ENCODE measurements around the gene OR6J1.
"Not testable (repeated sequence)": the region's sequence is repeated elsewhere in the genome, so short reads cannot be mapped to it uniquely, and the experiment has no call there.

The OR6J1 gene

GRCh38 chr14:22587677-22588422, 56.3 kb downstream of the OR6J1 start:
- H3K27ac ChIP-seq (ENCODE audit: extremely low read depth, low read depth, low read length); H3K4me1 ChIP-seq (ENCODE audit: control insufficient read depth, insufficient read depth, low read length); H3K9me3 ChIP-seq (ENCODE audit: control insufficient read depth, insufficient read depth, low read depth, low read length): not testable (repeated sequence)
- 0 out of 2 replicates have a peak, but pooled peaks have one; percentile 18 for TF ChIP-seq ZNF747 (tag by site-specific recombination; IDR thresholded peaks at IDR 0.05)
- CTCF ChIA-PET = interaction anchor here (0.6 to 2.8 kb wide), 4 partner anchors 11 to 266 kb away, joined by 3 to 10 read pairs (median 4); no protein-coding TSS in a partner anchor
- Histone ChIP-seq H3K4me3 (ENCODE audit: low read depth, low read length) (peak overlapping the region; percentile 87), H3K36me3 (ENCODE audit: control insufficient read depth in 2 of 2, insufficient read depth in 1 of 2, low read length in 2 of 2) (peaks cover 0 to 13% of the 10 kb centered on the region in 2 experiments; a peak in 2 of 3 replicates)
- POLR2A ChIA-PET = interaction anchor here (0.5 to 0.7 kb wide), 2 partner anchors 29 to 472 kb away, joined by 3 to 5 read pairs; no protein-coding TSS in a partner anchor

GRCh38 chr14:22587247-22587646, 56.9 kb downstream of the OR6J1 start:
- Histone ChIP-seq H3K4me1 (ENCODE audit: control insufficient read depth, insufficient read depth, low read length) (no peaks in the 10 kb centered on the region), H3K36me3 (ENCODE audit: control insufficient read depth in 2 of 2, insufficient read depth in 1 of 2, low read length in 2 of 2) (peaks cover 0 to 13% of the 10 kb centered on the region in 2 experiments; a peak in 2 of 3 replicates), H3K4me3 (ENCODE audit: low read depth, low read length) (no peak overlapping the region), H3K27ac (ENCODE audit: extremely low read depth, low read depth, low read length) (no peak overlapping the region), H3K9me3 (ENCODE audit: control insufficient read depth, insufficient read depth, low read depth, low read length) (no peaks in the 10 kb centered on the region)
- ChIA-PET POLR2A (no interaction called here), CTCF (no interaction called here)
- 0 out of 2 replicates have a peak, but pooled peaks have one; percentile 10 for TF ChIP-seq EGR2 (tag by site-specific recombination; IDR thresholded peaks at IDR 0.05; ENCODE audit: low read depth)
- TF ChIP-seq ZNF18 (tag by site-specific recombination; IDR thresholded peaks at IDR 0.05) = no peak

- H3K36me3 ChIP-seq (ENCODE audit: control insufficient read depth in 2 of 2, insufficient read depth in 1 of 2, low read length in 2 of 2) = peaks cover 0 to 13% of the 10 kb centered on the region in 2 experiments; a peak in 2 of 3 replicates
- no peaks in the 10 kb centered on the region for H3K9me3 ChIP-seq (ENCODE audit: control insufficient read depth, insufficient read depth, low read depth, low read length)
- no peak for TF ChIP-seq ZFP41 (tag by site-specific recombination; IDR thresholded peaks at IDR 0.05; ENCODE audit: borderline replicate concordance)
- no peak for TF ChIP-seq ZNF501 (tag by site-specific recombination; IDR thresholded peaks at IDR 0.05)
- no peak for TF ChIP-seq KLF8 (tag by site-specific recombination; IDR thresholded peaks at IDR 0.05)
- no peak for TF ChIP-seq ZNF148 (tag by site-specific recombination; IDR thresholded peaks at IDR 0.05; ENCODE audit: borderline replicate concordance)
- TF ChIP-seq ZNF76 (tag by site-specific recombination; IDR thresholded peaks at IDR 0.05; ENCODE audit: borderline replicate concordance, low read depth) = no peak
- TF ChIP-seq ZNF19 (tag by site-specific recombination; IDR thresholded peaks at IDR 0.05; ENCODE audit: low read depth) = no peak
- no peak overlapping the region for H3K27ac ChIP-seq (ENCODE audit: extremely low read depth, low read depth, low read length)
- H3K4me3 ChIP-seq (ENCODE audit: low read depth, low read length) = no peak overlapping the region
- 0 out of 2 replicates have a peak, but pooled peaks cover 3% of the 10 kb centered on the region for H3K4me1 ChIP-seq (ENCODE audit: control insufficient read depth, insufficient read depth, low read length)
- ChIA-PET POLR2A (interaction anchor here (0.8 to 1.0 kb wide), 2 partner anchors 13 to 183 kb away, joined by 3 read pairs; partner anchors contain the start of gene OXA1L), CTCF (no interaction called here)
These were observed 60.2 kb downstream of the OR6J1 start for GRCh38 chr14:22583994-22584393.
